Ishikawa (cell line): ENCODE measurements around the gene HRH2.

Experiments used
- CEBPB ChIP-seq: IDR thresholded peaks from 2 replicates; pipeline ENCODE4 v1.6.1; 2012
- CREB1 ChIP-seq: IDR thresholded peaks from 2 replicates; pipeline ENCODE4 v1.6.1; 2012; ENCODE audit warnings: low read depth
- EGR1 ChIP-seq: IDR thresholded peaks from 2 replicates; pipeline ENCODE4 v1.6.1; 2012
- EP300 ChIP-seq: IDR thresholded peaks from 2 replicates; pipeline ENCODE4 v1.6.1; 2012; ENCODE audit warnings: borderline replicate concordance
- FOXM1 ChIP-seq: IDR thresholded peaks from 2 replicates; pipeline ENCODE4 v1.6.1; 2012; ENCODE audit warnings: low read depth, borderline replicate concordance
- NFIC ChIP-seq: IDR thresholded peaks from 2 replicates; pipeline ENCODE4 v1.6.1; 2012
- RAD21 ChIP-seq: IDR thresholded peaks from 2 replicates; pipeline ENCODE4 v1.6.1; 2012; ENCODE audit warnings: low read depth
- TAF1 ChIP-seq: IDR thresholded peaks from 2 replicates; pipeline ENCODE4 v1.6.1; 2012; ENCODE audit warnings: low read depth, mild to moderate bottlenecking
- TCF12 ChIP-seq: IDR thresholded peaks from 2 replicates; pipeline ENCODE4 v1.6.1; 2012; ENCODE audit warnings: low read depth
- TEAD4 ChIP-seq: IDR thresholded peaks from 2 replicates; pipeline ENCODE4 v1.6.1; 2012
- YY1 ChIP-seq: IDR thresholded peaks from 2 replicates; pipeline ENCODE4 v1.6.1; 2012; ENCODE audit warnings: low read depth
- ZBTB7A ChIP-seq: IDR thresholded peaks from 2 replicates; pipeline ENCODE4 v1.6.1; 2012; ENCODE audit warnings: low read depth
- TF ChIP-seq, protein P1 (sequence below): IDR thresholded peaks from 2 replicates; pipeline ENCODE4 v1.6.1; 2012
- TF ChIP-seq, protein P2 (sequence below): IDR thresholded peaks from 2 replicates; pipeline ENCODE4 v1.6.1; 2012; ENCODE audit warnings: low read depth, mild to moderate bottlenecking
- TF ChIP-seq, protein P3 (sequence below): IDR thresholded peaks from 2 replicates; pipeline ENCODE4 v1.6.1; 2012

The HRH2 gene

GRCh38 chr5:175654339-175654738 lies 3.5 kb upstream of the HRH2 start:
- no peak for TF ChIP-seq ZBTB7A
- no peak for TF ChIP-seq FOXM1
- no peak for TF ChIP-seq NFIC
- TF ChIP-seq TAF1: no peak
- no peak for TF ChIP-seq CEBPB
- TF ChIP-seq, protein P1, sequence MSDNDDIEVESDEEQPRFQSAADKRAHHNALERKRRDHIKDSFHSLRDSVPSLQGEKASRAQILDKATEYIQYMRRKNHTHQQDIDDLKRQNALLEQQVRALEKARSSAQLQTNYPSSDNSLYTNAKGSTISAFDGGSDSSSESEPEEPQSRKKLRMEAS: no peak
- TF ChIP-seq RAD21: no peak
- TF ChIP-seq EP300: no peak

DNA sequence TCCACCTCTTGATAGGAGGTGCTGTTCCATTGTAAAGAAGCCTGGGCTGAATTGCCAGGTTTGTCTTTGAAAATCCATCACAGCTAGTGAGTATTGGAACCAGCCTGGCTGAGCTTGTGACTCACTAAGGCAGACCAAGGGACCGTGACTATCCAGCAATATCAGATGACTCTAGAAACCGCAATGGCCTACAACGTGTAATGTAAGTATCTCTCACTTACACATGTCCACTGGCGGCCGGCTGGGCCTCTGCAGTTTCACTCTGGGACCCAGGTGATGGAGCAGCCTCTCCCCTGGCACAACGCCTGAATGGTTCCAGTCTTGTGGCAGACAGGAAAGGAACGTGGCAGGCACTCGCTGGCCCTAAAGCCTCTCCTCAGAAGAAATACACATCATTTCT lies 3.1 kb upstream of the HRH2 start:
- TF ChIP-seq CREB1: no peak
- no peak for TF ChIP-seq TAF1
- TF ChIP-seq, protein P1: no peak
- TF ChIP-seq FOXM1: no peak
- no peak for TF ChIP-seq RAD21
- TF ChIP-seq YY1: no peak
- TF ChIP-seq NFIC: no peak
- no peak for TF ChIP-seq TEAD4

GRCh38 chr5:175655411-175655810 lies 2.5 kb upstream of the HRH2 start:
- TF ChIP-seq YY1: no peak
- TF ChIP-seq, protein P2, sequence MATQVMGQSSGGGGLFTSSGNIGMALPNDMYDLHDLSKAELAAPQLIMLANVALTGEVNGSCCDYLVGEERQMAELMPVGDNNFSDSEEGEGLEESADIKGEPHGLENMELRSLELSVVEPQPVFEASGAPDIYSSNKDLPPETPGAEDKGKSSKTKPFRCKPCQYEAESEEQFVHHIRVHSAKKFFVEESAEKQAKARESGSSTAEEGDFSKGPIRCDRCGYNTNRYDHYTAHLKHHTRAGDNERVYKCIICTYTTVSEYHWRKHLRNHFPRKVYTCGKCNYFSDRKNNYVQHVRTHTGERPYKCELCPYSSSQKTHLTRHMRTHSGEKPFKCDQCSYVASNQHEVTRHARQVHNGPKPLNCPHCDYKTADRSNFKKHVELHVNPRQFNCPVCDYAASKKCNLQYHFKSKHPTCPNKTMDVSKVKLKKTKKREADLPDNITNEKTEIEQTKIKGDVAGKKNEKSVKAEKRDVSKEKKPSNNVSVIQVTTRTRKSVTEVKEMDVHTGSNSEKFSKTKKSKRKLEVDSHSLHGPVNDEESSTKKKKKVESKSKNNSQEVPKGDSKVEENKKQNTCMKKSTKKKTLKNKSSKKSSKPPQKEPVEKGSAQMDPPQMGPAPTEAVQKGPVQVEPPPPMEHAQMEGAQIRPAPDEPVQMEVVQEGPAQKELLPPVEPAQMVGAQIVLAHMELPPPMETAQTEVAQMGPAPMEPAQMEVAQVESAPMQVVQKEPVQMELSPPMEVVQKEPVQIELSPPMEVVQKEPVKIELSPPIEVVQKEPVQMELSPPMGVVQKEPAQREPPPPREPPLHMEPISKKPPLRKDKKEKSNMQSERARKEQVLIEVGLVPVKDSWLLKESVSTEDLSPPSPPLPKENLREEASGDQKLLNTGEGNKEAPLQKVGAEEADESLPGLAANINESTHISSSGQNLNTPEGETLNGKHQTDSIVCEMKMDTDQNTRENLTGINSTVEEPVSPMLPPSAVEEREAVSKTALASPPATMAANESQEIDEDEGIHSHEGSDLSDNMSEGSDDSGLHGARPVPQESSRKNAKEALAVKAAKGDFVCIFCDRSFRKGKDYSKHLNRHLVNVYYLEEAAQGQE: no peak

- TF ChIP-seq CREB1 (no peak), NFIC (no peak), ZBTB7A (no peak), FOXM1 (no peak), YY1 (no peak), EP300 (no peak), RAD21 (no peak)
- TF ChIP-seq, protein P1: no peak
- TF ChIP-seq, protein P2: no peak
Observed at GRCh38 chr5:175656966-175657365, 905 bp upstream of the HRH2 start.

GRCh38 chr5:175658299-175659145 lies 651 bp downstream of the HRH2 start:
- no peak for TF ChIP-seq EP300
- TF ChIP-seq NFIC: no peak
- TF ChIP-seq, protein P3, sequence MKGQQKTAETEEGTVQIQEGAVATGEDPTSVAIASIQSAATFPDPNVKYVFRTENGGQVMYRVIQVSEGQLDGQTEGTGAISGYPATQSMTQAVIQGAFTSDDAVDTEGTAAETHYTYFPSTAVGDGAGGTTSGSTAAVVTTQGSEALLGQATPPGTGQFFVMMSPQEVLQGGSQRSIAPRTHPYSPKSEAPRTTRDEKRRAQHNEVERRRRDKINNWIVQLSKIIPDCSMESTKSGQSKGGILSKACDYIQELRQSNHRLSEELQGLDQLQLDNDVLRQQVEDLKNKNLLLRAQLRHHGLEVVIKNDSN: no peak
- no peak for TF ChIP-seq CREB1
- TF ChIP-seq, protein P2: no peak
- no peak for TF ChIP-seq TEAD4
- TF ChIP-seq, protein P1: no peak
- no peak for TF ChIP-seq YY1
- no peak for TF ChIP-seq ZBTB7A
- no peak for TF ChIP-seq FOXM1
- no peak for TF ChIP-seq RAD21
- no peak for TF ChIP-seq CEBPB
- TF ChIP-seq EGR1: no peak
- TF ChIP-seq TAF1: no peak
- TF ChIP-seq TCF12: no peak
